Glomerular visceral epithelial cell (primary cell): ENCODE results near the gene PTPRR.

Experiments used
- DNase-seq: peaks from one replicate; pipeline ENCODE4 v3.0.0-alpha.2; 2016; ENCODE audit errors: extremely low spot score

The PTPRR gene

DNA sequence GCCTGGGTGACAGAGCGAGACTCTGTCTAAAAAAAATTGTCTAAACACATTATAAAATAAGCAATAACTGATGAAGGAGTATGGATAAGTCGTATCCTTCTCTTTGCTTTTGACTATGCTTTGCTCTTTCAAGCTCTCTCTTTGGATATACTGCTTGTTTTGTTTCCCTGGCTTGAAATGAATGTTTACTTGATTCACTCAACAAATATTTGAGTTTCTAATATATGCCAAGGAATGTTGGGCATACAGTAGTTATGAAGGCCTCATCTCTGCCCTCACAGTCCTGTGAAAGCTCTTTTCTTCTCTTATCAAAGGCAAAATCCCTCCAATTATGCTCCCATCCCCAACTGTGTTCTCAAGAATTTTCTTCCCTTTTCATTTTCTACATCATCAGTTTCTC is 123.5 kb downstream of the PTPRR start:
- no peak for DNase-seq

GRCh38 chr12:70795608-70796007 is 124.9 kb downstream of the PTPRR start:
- no peak for DNase-seq

DNA sequence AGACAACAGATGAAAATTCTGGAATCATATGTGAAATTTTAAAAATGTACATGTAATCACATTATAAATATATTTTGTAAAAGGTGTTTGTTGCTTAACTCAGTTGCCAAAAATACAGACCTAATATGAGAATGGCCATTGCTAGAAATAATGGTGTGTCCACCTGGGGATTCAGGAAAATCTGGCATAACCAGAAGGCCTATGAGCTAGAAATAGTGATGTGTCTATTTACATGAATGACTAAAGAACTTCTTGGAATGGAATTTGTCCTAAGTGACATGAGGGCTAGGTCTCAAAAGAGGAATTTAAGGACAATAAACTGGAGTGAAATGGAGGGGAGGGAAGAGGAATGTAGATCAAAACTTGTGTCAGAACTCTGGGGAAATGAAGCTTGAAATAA is 126.4 kb downstream of the PTPRR start:
- no peak for DNase-seq

DNA sequence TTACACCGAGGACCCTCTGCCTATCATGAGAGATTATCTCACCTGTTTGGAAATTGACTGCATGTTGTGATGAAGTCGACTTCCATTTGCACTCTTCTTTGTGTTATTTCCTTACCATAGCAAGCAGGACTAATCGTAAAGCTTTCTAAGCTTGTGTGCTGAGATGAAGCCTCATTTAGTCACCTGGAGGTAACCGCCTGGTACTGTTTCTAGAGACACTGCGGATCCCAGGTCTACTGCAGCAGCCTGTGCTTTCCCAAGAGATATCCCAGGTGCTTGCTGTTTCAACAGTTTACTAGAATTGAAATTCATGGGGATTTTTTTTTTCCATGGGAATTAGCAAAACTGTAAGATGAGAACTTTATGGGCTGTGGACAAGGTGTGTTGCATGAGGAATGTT is 131.8 kb downstream of the PTPRR start:
- DNase-seq: no peak

GRCh38 chr12:70787612-70788011 is 132.9 kb downstream of the PTPRR start:
- no peak for DNase-seq

DNA sequence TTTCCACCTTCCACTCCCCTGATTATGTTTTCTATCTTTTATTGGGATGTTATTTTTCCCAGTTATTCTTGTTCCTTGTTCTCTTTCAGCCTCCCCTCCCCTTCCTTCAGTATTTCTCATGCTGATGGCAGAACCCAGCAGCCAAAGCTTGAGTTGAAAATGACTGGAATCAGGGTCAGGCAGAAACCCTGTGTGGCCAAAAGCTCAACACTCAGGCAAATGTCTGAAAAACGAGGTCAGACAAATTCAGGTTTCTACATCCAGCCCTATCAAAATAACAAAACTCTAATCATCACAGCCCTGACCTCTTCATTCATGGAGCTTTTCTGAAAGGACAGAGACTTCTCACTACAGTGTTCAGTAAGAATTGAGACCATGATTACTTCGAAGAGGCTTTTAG is 134.6 kb downstream of the PTPRR start:
- no peak for DNase-seq

DNA sequence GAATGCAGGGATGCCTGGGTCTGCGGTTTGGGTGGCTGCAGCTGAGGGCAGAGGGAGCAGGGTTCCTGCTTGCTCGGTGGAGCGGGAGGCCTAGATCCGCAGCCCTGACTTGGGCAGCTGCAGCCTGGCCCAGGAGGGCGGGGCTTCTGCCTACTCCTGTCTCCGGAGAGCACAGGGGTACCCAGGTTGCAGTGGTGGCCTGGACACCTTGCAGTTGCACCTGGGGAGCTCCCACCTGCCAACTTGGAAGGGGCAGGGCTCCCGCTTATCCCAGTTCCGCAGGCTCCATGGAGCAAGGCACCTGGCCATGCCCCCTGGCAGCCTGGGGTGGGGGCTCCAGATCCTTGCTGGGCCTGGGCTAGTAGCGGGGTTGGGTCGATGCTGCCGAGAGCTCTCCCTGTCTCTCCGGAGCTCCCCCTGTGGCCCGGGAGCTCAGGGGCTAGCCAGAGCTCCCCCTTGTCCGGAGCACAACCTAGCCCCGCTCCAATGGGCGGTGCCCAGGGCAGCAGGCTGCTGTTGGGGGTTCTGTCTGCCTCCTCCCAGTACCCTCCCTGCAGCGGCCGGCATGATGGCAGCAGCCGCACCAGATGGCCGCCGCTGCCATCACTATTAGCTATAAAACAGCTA is 136.4 kb downstream of the PTPRR start:
- DNase-seq: no peak

DNA sequence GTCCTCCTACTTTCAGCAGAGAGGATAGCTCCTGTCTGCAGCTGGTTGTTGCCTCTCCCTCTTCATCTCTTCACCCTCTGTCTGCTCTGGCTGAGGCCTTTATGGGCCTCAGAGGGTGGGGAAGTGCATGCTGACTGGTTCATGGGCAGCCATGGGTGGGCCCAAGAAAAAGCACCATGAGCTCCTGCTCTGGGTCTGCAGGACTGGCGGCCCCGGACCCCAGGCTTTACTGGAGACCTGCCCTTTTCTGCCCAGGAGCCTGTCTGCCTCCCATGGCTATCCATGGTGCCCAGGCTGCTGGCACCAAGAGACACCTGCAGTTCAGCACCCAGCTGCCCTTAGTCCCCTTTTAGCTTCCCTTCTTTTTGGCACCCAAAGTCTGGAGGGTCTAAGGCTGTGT is 137.1 kb downstream of the PTPRR start:
- DNase-seq: no peak

DNA sequence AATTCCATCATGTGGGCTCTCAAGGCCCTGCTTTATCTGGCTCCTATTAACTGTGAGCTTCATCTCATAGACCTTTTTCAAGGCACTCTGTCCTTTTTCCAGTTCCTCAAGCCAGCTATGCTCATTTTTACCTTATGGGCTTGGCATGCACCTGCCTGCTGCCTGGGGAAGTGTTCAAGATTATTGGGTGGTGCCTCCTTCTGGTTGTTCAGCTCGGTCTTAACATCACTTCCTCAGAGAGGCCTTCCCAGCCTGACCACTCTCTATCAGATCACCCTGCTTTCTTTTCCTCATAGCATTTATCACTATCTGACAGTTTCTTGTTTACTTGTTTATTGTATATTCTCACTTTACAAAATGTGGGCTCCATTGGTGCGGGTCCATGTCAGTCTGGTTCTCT is 141.3 kb downstream of the PTPRR start:
- DNase-seq: no peak

- DNase-seq: peak; percentile 4
These were observed 146.5 kb downstream of the PTPRR start for GRCh38 chr12:70774055-70774454.

- no peak for DNase-seq
These were observed 147.7 kb downstream of the PTPRR start for GRCh38 chr12:70772836-70773235.

DNA sequence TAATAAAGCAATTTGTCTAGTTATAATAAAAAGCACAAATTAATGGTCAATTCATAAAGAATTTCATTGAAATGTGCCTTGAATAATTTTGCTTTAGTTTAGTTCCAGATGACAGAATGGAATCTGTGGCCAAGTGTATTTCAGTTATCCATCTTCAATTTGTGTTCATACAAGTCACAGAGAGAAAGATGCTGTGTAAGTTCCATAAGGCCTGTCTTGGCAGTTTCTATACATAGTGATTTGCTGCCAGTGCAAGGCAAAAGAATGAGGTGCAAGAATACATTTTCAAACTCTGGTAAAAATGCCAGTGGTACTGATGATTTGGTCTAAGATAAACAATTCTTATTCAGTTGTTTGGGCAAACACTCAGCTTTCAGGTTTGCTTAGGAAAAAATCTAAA is 149.0 kb downstream of the PTPRR start:
- DNase-seq: no peak

DNA sequence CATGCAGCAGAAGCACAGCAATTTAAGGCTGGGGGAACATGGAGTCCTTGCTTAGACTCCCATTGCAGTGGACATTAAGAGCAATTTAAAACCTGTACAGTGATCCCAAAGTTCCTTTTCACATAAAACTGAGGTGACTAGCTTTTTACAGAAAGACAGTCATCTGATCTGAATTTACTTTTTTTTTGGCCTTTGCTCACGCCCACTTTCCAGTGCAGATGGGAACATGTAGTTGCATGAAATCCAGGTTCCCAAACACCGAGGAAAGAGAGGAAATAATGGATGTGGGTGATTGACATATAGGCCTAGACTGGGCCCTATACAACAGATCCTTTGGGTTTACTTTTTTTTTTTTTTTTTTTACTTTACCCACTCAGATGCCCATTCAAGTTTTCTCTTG is 156.9 kb downstream of the PTPRR start:
- no peak for DNase-seq

DNA sequence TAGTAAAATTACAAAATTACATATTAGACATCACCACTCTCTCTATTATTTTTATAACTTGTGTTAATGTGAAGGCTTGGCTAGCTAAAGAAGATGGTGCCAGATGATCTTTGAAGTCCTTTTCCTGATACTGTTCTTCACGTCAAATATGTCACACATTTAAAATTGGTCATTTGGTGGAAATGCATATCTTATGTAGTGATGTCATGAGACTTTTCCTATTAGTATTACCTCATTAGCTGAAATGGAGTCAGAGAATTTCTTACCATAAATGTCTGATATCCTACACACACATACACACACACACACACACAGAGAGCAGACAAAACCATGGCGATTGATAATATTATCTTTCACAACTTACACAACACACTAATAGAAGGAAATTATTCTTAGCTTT is 158.5 kb downstream of the PTPRR start:
- DNase-seq: no peak

DNA sequence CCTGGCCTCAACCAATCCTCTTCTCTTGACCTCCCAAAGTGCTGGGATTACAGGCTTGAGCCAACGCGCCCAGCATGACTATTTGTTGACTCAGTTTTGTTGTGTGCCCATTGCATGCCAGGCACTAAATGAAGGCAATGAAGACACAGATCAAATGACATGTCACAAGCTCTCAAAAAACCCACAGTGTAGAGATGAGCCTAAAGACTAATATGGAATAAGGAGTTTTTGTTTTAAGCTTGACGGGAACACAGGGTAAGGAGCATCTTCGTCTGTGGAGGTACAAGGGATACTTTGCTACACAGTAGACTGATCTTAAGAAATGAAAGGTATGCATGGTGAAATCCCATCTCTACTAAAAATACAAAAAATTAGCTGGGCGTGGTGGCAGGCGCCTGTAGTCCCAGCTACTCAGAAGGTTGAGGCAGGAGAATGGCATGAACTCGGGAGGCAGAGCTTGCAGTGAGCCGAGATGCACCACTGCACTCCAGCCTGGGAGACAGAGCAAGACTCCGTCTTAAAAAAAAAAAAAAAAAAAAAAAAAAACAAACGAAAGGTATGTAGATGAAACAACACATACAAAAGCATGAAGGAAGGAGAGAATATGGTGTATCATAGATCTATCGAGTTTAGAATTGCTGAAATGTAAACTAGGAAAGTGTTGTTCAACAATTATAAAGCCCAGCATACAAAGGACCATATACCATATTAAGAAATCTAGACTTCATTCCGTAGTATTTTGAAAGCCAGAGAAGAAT is 161.2 kb downstream of the PTPRR start:
- no peak for DNase-seq

DNA sequence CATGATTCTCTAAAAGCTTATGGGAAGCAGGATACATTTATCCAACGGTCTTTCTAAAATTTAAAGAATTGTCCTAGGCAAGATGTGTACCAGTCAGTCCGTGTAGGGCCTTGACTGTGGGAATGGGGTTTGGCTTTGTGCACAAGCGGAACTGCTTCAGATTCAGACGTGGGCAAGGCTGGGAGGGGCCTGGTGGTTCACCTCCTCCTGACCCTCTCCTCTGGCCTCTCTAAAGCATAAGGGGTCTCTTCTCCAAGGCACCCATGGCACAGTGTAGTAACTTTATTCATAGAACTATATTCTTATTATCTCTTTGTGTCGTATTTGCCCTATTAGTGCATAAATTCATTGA is 162.1 kb downstream of the PTPRR start:
- no peak for DNase-seq

- DNase-seq: no peak
These were observed 162.6 kb downstream of the PTPRR start for GRCh38 chr12:70757830-70758493.

DNA sequence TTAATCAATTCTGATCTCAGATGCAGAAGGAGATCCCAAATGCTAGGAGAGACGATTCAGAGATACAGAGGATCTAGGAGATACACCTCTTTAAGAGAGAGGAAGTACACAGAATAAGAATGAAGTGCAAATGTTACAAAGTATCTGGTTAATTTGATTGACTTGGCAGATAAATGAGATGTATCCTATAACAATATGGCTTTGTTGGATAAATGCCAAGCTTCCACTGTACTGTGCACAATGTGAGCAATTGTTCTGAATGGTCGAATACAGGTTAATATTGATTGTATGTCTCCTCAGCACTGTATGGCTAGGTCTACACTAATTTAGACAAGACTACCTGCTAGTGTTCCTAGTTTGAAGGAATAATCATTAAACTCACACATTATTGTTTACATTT is 163.7 kb downstream of the PTPRR start:
- DNase-seq: no peak

GRCh38 chr12:70756118-70756517 is 164.4 kb downstream of the PTPRR start:
- no peak for DNase-seq

DNA sequence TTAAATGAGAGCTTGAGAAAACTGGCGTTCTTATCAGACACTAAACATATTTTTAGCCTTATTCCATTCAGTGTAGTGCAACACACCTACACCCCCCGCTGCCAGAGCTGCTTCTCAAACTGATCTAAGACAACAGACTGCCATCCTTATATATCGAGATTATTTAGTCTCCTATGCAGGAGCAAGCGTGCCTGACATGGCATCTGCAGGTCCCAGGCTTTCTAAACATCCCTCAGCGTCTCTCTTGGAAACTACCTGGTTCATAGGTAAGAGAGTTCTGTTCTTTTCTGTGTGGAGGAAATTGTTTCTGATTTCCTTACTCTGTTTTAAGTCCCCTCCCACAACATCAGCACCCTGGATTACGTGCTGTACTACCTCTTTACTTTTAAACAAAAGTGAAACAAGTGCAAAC is 166.2 kb downstream of the PTPRR start:
- DNase-seq: no peak

- DNase-seq: no peak
These were observed 168.2 kb downstream of the PTPRR start for GRCh38 chr12:70752327-70752726.

- DNase-seq: no peak
These were observed 170.6 kb downstream of the PTPRR start for GRCh38 chr12:70749931-70750330.

DNA sequence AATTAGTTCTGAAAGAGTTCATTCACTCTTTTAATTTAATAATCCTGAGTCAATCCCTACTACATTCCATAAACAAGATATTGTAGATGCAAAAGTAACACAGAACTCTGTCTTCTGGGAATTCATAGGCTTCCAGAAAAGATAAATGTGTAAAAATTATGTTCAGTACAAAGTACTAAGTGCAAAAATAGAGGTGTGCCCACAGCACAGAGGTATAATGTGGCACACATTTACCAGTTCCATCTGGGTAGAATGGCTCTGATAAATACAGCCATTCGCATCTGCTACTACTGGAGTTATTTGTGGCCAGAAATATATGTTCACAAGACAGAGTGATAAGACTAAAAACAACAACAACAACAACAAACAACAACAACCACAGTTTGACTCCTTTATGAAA is 171.7 kb downstream of the PTPRR start:
- no peak for DNase-seq
